OCI-LY7 (cell line): ENCODE results near the gene RARS1. TPM values are rescaled to one million over a fixed set of nuclear protein-coding genes. Genes with fewer than 3 reads are reported as not detected.

ENCODE experiments used
- BruUV-seq: library from RNA; stranded (reverse); fragments of 400-500 nt; replicated peaks from 2 replicates; lab custom pipeline; 2021; lab: Mats Ljungman, UMichigan
- CTCF ChIA-PET: fragments of 300-600 bp; sonication (Branson Sonifier 250); formaldehyde crosslinking; loops from one replicate; lab custom pipeline; 2022; ENCODE audit warnings: antibody characterized with exemption; ENCODE audit not compliant: unreplicated experiment; lab: Charles Lee
- POLR2A ChIA-PET: fragments of 300-600 bp; sonication (Branson Sonifier 250); formaldehyde crosslinking; loops from one replicate; lab custom pipeline; 2022; ENCODE audit warnings: antibody characterized with exemption; lab: Charles Lee
- DNase-seq: peaks from one replicate; pipeline ENCODE4 v3.0.0-alpha.2; 2015; ENCODE audit warnings: low spot score
- H2AFZ ChIP-seq: fragments of 200-600 bp; sonication (generic), shearing (Covaris generic); 2 replicates; pipeline ENCODE4 v1.6.1; 2014; ENCODE audit warnings: mild to moderate bottlenecking, antibody characterized with exemption, low read length, moderate library complexity
- H3K27ac ChIP-seq: fragments of 200-600 bp; sonication (generic); 2 replicates; pipeline ENCODE4 v1.5.1; 2014; ENCODE audit warnings: mixed run types, low read depth, mild to moderate bottlenecking, moderate library complexity, low read length, inconsistent platforms; ENCODE audit not compliant: poor library complexity, severe bottlenecking
- H3K36me3 ChIP-seq: fragments of 200-600 bp; sonication (generic); 2 replicates; pipeline ENCODE4 v1.6.1; 2014; ENCODE audit warnings: mild to moderate bottlenecking, antibody characterized with exemption, low read length, moderate library complexity, mixed read lengths; ENCODE audit not compliant: insufficient read depth
- H3K4me1 ChIP-seq: fragments of 200-600 bp; sonication (generic); 2 replicates; pipeline ENCODE4 v1.5.1; 2014; ENCODE audit warnings: mild to moderate bottlenecking, low read length; ENCODE audit not compliant: insufficient read depth, poor library complexity, severe bottlenecking
- H3K4me2 ChIP-seq: fragments of 200-600 bp; sonication (generic); 2 replicates; pipeline ENCODE4 v1.6.1; 2014; ENCODE audit warnings: mild to moderate bottlenecking, low read length
- H3K4me3 ChIP-seq: fragments of 200-600 bp; sonication (generic); 2 replicates; pipeline ENCODE4 v1.5.1; 2014; ENCODE audit warnings: mild to moderate bottlenecking, low read depth, low read length; ENCODE audit not compliant: poor library complexity, severe bottlenecking
- H3K79me2 ChIP-seq: fragments of 200-600 bp; sonication (generic); 2 replicates; pipeline ENCODE4 v1.6.1; 2016; ENCODE audit warnings: low read depth, mild to moderate bottlenecking, low read length, moderate library complexity, mixed read lengths; ENCODE audit not compliant: insufficient read depth
- H3K9me2 ChIP-seq: fragments of 200-600 bp; sonication (generic); 2 replicates; pipeline ENCODE4 v1.6.1; 2016; ENCODE audit warnings: mild to moderate bottlenecking, low read length, mixed read lengths; ENCODE audit not compliant: insufficient read depth
- H3K9me3 ChIP-seq: fragments of 200-600 bp; sonication (generic); 2 replicates; pipeline ENCODE4 v1.6.1; 2014; ENCODE audit warnings: mild to moderate bottlenecking, mixed run types, low read length, mixed read lengths
- H4K20me1 ChIP-seq: fragments of 200-600 bp; sonication (generic); 2 replicates; pipeline ENCODE4 v1.6.1; 2014; ENCODE audit warnings: mild to moderate bottlenecking, antibody characterized with exemption, low read length, moderate library complexity, mixed read lengths; ENCODE audit not compliant: insufficient read depth
- CTCF ChIP-seq: fragments of 200-600 bp; sonication (generic); conservative IDR thresholded peaks from 2 replicates; pipeline ENCODE4 v1.5.1; 2014; ENCODE audit warnings: mild to moderate bottlenecking, antibody characterized with exemption, low read length, moderate library complexity, mixed read lengths
- EZH2phosphoT487 ChIP-seq: fragments of 200-600 bp; sonication (generic); IDR thresholded peaks from 2 replicates; pipeline ENCODE4 v1.6.1; 2018; ENCODE audit warnings: low read depth, borderline replicate concordance, mild to moderate bottlenecking, mixed run types, antibody characterized with exemption, low read length, moderate library complexity, mixed read lengths
- intact Hi-C: fragments of 100-400 bp; cut with micrococcal nuclease; formaldehyde crosslinking; loops from one replicate; pipeline ENCODE4 v1.10.0; 2022; ENCODE audit not compliant: unreplicated experiment
- total RNA-seq, 2 experiments: library from RNA; depleted of rRNA in 1 of 2; stranded (reverse); fragments of >200 nt in 1 of 2; shearing (Covaris generic) in 1 of 2; gene quantifications; 2 replicates each; pipeline ENCODE4 v1.2.3, GENCODE V29; 2014 to 2022

Gene RARS1
- total RNA-seq, 2 experiments from 2014 or later, result 54.4 to 88.4 TPM

DNA sequence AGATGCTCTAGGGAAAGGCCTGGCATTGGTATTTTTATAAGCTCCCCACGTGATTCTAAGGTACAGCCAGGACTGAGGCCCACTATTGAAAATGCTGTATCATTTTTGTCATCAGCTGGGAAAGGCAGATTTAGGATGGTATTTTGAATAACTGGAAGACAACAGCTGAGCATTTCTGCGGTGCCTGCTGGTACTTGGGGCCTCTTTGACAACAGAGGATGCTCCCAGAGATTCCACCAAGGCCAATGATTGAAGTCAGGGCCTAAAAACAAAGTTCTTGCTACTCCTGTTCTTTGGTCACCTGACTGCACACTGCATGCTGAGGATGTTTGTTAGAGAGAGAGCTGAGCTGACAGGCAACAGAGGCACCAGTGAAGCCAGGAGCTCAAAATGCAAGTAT lies 50.9 kb downstream of the RARS1 start:
- Histone ChIP-seq H3K9me3 (no peaks in the 10 kb centered on the region), H3K4me3 (no peak overlapping the region), H4K20me1 (no peaks in the 10 kb centered on the region), H2AFZ (no peak overlapping the region), H3K36me3 (no peaks in the 10 kb centered on the region), H3K79me2 (no peaks in the 10 kb centered on the region), H3K4me1 (no peaks in the 10 kb centered on the region), H3K4me2 (no peak overlapping the region), H3K27ac (no peak overlapping the region), H3K9me2 (no peaks in the 10 kb centered on the region)
- ChIA-PET CTCF (no interaction called here), POLR2A (interaction anchor here (1.2 kb wide), 1 partner anchor 28 kb away, joined by 3 read pairs; no protein-coding TSS in a partner anchor)
- no peak for DNase-seq
- BruUV-seq, result no TSS peak
- TF ChIP-seq EZH2phosphoT487, result no peak
- TF ChIP-seq CTCF, result no peak
- intact Hi-C loops, result no loop called here

DNA sequence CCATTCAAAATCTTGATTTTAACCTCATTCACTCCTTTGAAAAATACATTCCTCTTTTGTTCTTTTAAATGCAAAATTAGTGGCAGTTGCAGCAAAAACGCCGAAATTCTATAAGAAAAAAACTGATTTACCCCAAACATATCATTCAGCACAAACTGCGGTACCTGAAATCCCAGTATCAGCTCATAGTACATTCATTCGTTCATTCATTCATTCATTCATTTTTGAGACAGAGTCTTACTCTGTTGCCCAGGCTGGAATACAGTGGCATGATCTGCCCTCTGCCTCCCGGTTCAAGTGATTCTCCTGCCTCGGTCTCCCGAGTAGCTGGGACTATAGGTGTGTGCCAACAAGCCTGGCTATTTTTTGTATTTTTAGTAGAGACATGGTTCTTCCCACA lies 63.3 kb downstream of the RARS1 start:
- Histone ChIP-seq H3K79me2 (peaks cover 7% of the 10 kb centered on the region; the same call in 1 of the 2 replicates), H3K4me1 (no peaks in the 10 kb centered on the region), H3K9me3 (no peaks in the 10 kb centered on the region), H4K20me1 (0 out of 2 replicates have a peak, but pooled peaks cover 4% of the 10 kb centered on the region), H3K4me2 (no peak overlapping the region), H3K36me3 (peaks cover 87% of the 10 kb centered on the region), H2AFZ (no peak overlapping the region), H3K9me2 (no peaks in the 10 kb centered on the region), H3K4me3 (no peak overlapping the region), H3K27ac (no peak overlapping the region)
- BruUV-seq, result no TSS peak
- DNase-seq, result no peak
- intact Hi-C loops, result no loop called here
- no peak for TF ChIP-seq EZH2phosphoT487
- TF ChIP-seq CTCF, result no peak
- CTCF ChIA-PET, result no interaction called here
- POLR2A ChIA-PET, result interaction anchor here (0.6 kb wide), 1 partner anchor 8 kb away, joined by 3 read pairs; no protein-coding TSS in a partner anchor

DNA sequence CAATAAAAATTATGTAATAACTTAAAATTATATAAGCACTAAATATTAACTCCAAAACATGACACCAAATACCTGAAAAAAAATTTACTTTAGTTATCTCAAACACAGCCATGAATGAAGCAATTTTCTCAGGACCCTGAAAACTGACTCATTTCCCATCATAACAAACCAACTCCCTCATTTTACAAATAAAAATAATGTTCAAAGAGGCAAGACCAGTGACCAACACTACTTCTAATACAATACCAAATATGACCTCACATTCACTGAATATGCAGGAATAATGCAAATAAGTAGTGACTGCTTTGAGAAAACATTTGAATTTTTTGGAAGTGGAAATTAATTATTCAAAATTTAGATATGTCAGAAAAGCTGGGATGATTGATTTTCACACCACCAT lies 64.4 kb downstream of the RARS1 start:
- ChIA-PET CTCF (no interaction called here), POLR2A (no interaction called here)
- intact Hi-C loops, result no loop called here
- no peak overlapping the region for H3K4me2 ChIP-seq
- no peak overlapping the region for H3K27ac ChIP-seq
- TF ChIP-seq CTCF (no peak), EZH2phosphoT487 (no peak)
- BruUV-seq, result no TSS peak
- H2AFZ ChIP-seq, result no peak overlapping the region
- H3K79me2 ChIP-seq, result peaks cover 7% of the 10 kb centered on the region; the same call in 1 of the 2 replicates
- DNase-seq, result no peak
- H3K9me3 ChIP-seq, result no peaks in the 10 kb centered on the region
- H3K9me2 ChIP-seq, result no peaks in the 10 kb centered on the region
- H3K36me3 ChIP-seq, result peaks cover 98% of the 10 kb centered on the region
- no peaks in the 10 kb centered on the region for H3K4me1 ChIP-seq
- no peak overlapping the region for H3K4me3 ChIP-seq
- 0 out of 2 replicates have a peak, but pooled peaks cover 4% of the 10 kb centered on the region for H4K20me1 ChIP-seq
